GM20431 (cell line): ENCODE results near the gene CACNG6.

Experiments
- in situ Hi-C: fragments of 300-500 bp; cut with MseI, MboI; formaldehyde crosslinking; loops from one replicate; pipeline ENCODE4 v1.15.0; 2020; ENCODE audit warnings: low sequenced_read_pairs; ENCODE audit not compliant: unreplicated experiment

CACNG6 gene

DNA sequence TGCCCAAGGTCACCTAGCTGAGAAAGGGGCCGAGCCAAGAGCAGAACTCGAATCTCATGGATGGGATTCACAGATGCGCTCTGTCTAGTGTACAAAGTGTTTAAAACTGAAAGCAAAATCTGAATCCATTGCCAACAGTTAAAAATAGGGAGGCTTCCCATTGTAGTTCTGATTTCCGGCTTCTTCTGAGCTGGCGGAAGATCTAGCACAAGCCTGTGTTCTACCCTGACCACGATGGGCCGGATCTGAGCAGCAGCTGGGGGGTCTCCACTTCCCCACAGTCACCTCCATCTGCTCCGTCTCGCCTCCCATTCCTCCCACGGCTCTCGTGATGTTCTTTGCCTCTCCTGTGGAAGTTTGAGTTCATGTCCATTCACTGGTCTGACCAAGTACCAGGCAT lies 26.3 kb upstream of the CACNG6 start:
- in situ Hi-C loops: no loop called here

DNA sequence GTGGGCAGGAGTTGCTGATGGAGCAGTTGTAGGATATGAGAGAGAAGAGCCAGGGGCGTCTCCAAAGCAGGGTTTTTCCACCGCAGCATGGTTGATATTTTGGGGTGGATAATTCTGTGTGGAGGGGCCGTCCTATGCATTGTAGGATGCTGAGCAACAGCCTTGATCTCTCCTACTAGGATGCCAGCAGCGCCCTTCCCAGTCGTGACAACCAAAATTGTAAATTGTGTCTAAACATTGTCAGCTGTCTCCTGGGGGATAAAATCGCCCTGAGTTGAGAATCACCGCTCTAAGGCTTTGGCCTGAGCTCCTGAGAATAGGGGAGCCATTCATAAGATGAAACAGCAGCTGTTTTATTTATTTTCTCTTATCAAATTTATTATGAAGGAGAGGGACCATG lies 24.5 kb upstream of the CACNG6 start:
- in situ Hi-C loops: no loop called here

DNA sequence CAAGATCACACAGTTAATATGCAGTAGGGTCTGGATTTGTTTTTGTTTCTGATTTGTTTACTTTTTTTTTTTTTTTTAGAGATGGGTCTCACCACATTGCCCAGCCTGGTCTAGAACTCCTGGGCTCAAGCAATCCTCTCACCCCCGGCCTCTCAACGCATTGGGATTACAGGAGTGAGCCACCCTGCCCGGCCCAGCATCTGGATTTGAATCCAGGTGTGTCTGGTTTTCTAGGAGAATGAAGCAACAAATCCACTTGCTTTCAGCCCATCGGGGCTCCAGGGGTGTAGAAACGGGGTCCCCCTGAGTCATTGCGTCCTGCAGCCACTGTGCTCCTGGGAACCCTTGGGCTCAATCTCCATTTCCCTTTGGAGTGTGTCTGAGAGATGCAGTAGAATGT lies 22.1 kb upstream of the CACNG6 start:
- in situ Hi-C loops: no loop called here

DNA sequence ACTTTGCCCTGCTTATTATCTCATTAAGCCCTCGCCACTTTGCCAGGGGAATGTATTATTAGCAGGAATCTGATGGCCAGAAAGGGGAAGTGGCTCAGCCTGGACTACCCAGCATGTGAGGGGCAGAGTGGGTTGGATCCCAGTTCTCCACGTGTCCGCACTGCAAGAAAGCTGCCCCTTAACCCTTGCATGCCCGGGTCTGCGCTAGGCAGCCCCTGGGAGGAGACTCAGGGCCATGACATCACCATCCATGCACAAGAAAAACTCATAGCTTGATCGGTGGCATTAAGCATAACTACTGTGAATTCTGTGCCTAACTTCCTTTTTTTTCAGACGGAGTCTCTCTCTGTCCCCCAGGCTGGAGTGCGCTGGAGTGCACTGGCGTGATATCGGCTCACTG lies 19.8 kb upstream of the CACNG6 start:
- in situ Hi-C loops: no loop called here

DNA sequence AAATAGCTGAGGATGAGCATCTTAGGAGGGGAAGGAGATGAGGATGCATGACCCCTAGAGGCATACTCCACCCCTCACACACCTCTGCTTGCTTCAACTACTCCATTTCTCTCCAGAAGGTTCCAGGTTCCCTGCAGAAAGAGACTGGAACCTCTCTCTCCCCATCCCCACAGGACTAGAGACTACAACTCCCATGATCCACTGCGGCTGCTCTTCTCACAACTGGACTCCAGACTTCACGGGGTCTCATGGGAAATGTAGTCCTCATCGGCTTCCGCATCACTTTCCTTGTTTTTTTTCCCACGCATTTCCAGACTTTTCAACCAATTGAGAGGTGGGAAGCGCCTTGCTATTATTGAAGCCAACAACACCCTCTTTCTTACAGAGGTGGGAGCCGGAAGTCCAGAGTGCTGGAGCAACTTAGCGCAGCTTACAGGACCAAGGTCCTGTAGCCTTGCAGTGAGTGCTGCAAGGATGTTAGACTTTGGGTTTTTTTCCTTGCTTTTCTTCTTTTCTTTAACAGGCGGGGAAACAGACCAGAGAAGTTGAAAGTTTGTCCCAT lies 13.9 kb upstream of the CACNG6 start:
- in situ Hi-C loops: no loop called here

DNA sequence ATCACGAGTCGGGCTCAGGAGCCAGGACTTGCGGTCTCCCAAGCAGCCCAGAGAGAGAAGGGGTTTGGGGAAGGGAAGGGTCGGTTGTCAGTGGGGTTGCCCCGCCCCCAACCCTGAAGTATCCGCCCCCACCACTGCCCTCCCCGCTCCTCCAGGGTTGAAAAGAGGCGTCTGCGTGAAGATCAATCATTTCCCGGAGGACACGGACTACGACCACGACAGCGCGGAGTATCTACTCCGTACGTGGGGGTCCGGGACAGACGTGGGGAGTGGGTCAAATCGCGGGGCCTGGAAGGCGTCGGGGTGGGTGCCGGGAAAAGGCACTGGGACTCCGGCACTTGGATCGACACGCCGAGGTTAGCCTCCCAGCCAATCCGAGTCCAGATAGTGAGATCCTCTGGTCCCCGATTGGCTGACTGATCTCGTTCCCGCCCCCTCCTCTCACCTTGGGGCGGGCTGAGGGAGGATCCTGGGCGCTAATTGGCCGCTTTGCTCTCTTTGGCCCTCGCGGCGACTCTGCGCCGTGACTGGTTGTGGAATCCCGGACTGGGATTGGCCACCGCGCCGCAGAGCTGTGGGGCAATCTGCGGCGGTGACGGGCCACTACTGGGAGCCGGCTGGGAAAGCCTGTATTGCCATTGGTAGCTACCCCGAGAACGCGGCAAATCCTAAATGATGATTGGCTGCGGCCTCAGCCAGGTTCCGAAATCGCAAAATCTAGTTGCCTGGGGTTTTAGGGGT lies 13.3 kb upstream of the CACNG6 start:
- in situ Hi-C loops: no loop called here

DNA sequence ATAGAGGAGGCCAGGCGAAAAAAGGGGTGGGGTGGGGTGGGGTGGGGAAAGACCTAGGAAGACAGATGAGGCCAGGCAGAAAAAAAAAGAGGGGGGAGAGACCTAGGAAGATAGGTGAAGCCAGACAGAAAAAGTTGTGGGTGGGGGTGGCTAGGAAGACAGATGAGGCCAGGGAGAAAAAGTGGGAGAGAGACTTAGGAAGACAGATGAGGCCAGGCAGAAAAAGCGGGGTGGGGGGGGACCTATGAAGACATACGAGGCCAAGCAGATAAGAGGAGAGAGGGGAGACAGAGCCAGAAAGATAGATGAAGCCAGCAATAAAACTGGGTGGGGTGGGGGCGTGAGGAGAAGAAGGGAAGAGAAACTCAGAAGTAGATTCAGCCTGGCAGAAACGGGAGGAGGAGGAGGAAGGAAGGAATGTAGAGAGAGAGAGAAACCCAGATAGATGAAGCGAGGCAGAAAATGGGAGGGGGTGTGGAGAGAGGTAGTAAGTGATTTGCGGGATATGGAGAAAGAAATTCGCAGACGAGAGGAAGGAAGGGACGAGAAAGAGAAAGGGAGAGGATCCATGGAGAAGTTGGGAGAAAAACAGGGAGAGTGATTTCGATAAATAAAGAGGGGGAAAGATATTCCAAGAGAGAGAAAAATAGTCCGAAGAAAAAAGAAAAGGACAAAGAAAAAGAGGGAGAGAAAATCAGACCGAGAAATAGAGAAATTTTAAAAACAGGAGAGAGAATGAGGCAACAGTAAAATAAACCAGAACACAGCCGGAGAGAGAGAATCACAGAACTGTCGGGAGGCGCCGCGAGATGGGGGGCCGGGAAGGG lies 12.2 kb upstream of the CACNG6 start:
- in situ Hi-C loops: no loop called here

DNA sequence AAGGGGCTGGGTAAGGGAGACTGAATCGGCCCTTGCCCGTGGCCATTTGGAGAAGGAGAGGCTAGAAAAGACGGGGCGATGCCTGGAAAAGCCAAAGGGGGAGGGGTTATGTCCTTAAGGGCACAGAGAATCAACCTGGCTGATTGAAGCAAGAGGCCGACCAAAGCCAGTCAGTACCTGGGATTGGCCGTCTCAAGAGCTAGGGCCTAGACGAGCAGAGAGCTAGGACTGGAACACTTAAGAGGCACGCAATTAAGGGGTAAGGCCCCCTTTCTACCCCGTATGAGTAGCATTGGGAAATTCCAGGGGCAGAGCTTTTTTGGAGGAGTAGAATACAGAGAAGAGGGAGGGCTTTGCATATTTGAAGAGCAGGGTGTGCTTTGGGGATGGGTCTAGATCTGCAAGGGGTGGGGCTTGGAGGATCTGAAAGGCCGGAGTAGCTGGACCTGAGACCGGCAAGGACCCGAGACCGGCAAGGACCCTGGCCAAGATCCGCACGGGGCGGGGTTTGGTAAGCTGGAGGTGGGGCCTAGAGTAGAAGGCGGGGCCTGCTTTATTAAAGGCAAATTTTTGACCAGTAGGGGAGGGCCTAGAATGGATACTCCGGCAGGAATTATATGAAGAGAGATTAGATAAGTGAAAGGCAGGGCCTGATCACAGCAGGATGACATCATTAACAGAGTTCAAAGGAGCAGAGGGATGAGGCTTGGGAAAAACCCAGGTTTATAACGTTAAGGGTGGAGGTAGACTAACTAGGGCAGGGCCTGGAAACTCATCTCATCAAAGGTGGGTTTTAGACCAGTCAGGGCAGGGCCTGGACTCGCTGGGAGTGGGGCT lies 10.7 kb upstream of the CACNG6 start:
- in situ Hi-C loops: no loop called here

DNA sequence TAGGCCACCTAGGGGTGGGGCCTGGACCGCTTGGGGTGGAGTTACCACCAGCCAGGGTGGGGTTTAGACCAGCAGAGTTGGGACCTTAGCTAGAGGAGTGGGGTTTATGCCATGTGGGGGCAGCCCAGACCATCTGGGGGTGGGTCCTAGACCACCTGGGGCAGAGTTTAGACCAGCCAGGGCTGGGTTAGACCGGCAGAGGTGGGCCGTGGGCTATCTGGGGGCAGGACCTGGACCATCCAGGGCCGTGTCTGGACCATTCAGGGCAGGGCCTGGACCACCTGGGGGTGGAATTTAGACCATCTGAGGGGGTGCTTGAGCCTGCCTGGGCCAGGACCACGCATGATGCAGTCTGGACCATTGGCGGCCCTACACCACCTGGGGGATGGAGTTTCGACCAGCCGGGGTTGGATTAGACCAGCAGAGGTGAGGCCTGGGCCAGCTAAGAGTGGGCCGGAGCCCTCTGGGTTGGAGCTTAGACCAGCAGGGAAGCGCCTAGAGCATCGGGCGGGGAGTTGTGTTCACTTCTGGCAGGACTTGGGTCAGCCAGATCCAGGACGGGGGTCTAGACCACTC lies 10.0 kb upstream of the CACNG6 start:
- in situ Hi-C loops: no loop called here

DNA sequence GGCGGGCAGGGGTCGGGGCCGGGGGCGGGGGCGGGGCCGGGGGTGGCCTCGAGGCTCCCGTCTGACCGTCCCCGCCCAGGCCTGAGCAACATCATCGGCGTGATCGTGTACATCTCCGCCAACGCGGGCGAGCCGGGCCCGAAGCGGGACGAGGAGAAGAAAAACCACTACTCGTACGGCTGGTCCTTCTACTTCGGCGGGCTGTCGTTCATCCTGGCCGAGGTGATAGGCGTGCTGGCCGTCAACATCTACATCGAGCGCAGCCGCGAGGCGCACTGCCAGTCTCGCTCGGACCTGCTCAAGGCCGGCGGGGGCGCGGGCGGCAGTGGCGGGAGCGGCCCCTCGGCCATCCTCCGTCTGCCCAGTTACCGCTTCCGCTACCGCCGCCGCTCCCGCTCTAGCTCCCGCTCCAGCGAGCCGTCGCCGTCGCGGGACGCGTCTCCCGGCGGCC lies 9.4 kb upstream of the CACNG6 start:
- in situ Hi-C loops: no loop called here

DNA sequence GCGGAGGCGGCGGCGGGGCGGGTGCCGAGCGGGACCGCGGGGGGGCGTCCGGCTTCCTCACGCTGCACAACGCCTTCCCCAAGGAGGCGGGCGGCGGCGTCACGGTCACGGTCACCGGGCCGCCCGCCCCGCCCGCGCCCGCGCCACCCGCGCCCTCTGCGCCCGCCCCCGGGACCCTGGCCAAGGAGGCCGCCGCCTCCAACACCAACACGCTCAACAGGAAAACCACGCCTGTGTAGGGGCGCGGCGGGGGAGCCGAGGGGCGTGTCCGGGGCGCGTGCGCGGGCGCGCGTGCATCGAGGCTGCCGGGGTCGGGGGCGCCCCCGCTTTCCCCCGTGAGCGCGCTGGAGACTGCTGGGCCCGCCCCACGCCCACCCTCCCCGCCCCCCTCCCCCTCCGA lies 8.8 kb upstream of the CACNG6 start:
- in situ Hi-C loops: no loop called here

DNA sequence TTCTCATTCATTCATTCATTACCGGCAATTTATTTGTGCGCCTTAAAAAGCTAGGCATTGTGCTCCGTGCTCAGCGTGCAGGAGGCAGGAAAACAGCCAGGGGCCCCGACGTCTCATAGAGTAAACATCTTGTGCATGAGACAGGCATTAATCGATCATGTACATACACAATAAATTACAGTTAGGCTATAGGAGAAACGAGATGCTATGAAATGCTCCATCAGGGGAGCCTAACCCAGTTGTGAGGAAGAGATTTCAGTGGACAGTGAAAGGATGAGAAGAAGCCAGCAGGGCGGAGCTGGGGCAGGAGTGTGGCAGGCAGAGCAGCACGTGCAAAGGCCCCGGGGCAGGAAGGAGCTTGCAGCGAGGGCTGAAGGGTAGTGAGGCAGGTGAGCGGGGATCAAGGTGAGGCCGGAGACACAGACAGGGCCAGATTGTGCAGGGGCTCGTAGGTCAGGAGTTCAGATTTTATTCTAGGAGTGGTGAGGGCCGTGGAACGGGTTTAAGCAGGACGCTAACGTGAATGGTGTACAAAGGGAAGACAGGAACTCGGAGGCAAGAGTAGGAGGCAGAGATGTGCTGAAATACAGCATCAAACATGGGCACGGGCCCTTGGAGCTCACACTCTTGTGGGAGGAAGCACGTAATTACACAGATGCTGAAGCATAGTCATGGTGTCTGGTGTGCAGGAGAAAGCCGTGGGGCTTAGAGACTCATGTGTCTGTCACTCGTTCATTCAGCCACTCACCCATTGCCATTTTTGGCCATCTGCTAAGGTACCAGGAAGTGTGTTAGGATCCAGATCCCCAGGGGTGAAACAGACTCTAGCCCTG lies 7.8 kb upstream of the CACNG6 start:
- in situ Hi-C loops: no loop called here

DNA sequence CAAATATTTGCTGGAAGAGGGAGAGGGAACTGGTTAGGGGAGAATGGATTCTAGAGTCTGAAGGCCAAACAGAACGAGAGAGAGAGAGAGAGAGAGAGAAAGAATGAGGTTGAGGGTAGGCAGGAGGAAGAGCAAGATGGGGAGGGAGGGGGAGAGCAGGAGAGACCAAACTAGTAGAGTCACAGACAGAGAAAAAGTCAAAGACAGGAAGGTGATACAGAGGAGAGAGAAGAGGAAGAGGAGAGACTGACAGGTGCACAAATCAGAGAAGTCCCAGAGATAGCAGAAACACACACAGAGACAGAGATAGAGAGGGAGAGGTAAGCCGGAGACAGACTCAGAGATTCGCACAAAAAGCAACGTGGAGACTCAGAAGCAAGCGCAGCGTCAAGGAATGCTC lies 5.6 kb upstream of the CACNG6 start:
- in situ Hi-C loops: no loop called here

DNA sequence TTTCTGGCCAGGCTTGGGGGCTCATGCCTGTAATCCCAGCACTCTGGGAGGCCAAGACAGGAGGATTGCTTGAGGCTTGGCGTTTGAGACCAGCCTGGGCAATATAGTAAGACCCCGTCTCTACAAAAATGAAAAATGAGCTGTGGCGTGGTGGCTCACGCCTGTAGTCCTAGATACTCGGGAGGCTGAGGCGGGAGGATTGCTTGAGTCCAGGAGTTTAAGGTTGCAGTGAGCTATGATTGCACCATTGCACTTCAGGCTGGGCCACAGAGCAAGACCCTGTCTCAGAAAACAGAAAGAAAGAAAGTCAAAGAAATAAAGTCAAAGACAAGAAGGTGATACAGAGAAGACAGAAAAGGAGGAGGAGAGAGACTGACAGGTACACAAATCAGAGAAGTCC lies 2.5 kb upstream of the CACNG6 start:
- in situ Hi-C loops: no loop called here

DNA sequence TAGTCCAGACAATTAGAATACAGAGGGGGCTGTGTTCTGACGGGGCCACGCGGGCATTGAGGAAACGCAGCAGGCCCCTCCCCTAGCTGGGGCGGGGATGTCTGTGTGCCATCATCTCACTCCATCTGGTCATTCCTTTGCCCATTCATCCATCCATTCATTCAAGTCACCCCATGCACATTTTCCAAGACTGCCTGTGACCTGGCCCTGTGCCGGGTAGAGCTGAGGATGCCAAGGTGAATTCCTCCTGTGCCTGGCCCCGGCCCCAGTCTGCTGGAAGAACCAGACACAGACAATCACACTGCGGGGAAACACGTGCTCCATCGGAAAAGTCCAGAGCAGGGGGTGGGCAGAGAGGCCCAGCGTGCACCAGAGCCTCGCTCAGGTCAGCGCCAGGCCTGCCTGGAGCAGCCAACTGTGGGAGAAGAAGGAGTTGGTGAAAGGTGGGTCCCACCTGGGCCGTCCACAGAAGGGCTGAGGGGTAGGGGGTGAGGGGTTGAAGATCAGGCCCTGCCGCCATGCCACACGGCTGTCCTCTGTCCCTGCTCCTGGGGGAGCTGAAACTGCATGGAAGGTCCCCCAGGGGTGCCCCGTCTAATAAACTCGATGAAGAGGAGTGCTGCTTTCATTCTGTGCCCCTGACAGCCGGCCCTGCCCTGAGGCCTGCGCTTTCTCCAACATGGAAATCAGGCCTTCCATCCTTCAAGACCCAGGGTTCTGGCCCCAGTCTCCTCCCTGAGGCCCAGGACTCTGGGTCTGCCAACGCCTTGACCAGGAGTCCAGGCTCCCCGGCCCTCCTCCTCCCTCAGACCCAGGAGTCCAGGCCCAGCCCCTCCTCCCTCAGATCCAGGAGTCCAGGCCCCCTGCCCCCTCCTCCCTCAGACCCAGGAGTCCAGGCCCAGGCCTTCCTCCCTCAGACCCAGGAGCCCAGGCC lies 1.6 kb upstream of the CACNG6 start:
- in situ Hi-C loops: no loop called here

DNA sequence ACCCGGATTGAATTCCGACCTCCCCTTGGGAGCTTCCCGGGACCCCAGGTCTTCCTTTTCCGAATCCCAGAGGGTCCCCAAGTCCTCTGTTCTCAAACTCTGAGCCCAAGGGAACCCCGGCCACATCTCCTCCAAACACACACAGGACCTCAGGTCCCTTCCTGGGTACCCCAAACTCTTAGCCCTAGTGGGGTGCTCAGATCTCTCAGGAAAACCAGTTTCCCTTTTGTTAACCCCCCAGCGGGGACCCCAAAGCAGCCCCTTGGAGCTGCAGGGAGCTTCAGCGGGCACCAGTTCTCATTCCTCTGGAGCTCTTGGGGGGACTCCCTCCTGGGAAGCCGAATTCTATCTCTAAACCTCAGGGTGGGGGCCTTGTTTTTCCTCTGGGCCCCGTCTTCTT lies 774 bp downstream of the CACNG6 start:
- in situ Hi-C loops: no loop called here

DNA sequence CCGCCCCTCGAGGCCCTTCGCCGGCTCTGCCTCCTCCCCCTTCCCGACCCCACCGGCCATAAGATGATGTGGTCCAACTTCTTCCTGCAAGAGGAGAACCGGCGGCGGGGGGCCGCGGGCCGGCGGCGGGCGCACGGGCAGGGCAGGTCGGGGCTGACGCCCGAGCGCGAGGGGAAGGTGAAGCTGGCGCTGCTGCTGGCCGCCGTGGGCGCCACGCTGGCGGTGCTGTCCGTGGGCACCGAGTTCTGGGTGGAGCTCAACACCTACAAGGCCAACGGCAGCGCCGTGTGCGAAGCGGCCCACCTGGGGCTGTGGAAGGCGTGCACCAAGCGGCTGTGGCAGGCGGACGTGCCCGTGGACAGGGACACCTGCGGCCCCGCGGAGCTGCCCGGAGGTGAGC lies 1.4 kb downstream of the CACNG6 start:
- in situ Hi-C loops: no loop called here

DNA sequence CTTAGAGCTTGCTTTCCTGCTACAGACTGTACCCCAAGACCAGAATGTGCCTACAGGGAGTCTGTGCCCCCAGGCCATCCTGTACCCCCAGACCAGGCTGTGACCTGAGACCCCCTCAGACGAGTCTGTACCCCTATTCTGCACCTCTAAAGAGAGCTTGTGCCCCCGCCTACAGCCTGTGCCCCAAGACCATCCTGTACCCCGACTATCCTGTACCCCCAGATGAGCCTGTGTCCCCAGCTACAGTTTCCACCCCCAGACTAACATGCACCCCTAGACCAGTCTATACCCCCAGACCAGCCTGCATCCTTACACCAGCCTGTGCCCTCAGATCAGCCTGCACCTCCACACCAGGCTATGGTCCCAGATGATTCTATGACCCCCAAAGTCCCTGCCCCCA lies 2.0 kb downstream of the CACNG6 start:
- in situ Hi-C loops: no loop called here
